22Rv1 (cell line): ENCODE measurements around the gene WNT16.

Experiments used
- ZFX ChIP-seq: fragments of 450-650 bp; IDR thresholded peaks from 2 replicates; pipeline ENCODE4 v1.6.1; 2017; ENCODE audit warnings: antibody characterized with exemption, borderline replicate concordance
- TF ChIP-seq, protein P1 (sequence below): fragments of 450-650 bp; IDR thresholded peaks from 2 replicates; pipeline ENCODE4 v1.5.1; 2017; ENCODE audit warnings: mild to moderate bottlenecking

GRCh38 chr7:121303422-121304101 is 25.2 kb upstream of the WNT16 start:
- TF ChIP-seq, protein P1, sequence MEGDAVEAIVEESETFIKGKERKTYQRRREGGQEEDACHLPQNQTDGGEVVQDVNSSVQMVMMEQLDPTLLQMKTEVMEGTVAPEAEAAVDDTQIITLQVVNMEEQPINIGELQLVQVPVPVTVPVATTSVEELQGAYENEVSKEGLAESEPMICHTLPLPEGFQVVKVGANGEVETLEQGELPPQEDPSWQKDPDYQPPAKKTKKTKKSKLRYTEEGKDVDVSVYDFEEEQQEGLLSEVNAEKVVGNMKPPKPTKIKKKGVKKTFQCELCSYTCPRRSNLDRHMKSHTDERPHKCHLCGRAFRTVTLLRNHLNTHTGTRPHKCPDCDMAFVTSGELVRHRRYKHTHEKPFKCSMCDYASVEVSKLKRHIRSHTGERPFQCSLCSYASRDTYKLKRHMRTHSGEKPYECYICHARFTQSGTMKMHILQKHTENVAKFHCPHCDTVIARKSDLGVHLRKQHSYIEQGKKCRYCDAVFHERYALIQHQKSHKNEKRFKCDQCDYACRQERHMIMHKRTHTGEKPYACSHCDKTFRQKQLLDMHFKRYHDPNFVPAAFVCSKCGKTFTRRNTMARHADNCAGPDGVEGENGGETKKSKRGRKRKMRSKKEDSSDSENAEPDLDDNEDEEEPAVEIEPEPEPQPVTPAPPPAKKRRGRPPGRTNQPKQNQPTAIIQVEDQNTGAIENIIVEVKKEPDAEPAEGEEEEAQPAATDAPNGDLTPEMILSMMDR, result no peak
- no peak for TF ChIP-seq ZFX
